A673 (cell line): Measurements from ENCODE around the gene SMARCD3.

Source experiments
- EZH2 ChIP-seq: fragments of 200-600 bp; sonication (generic); IDR thresholded peaks from 2 replicates; pipeline ENCODE4 v1.6.1; 2017; ENCODE audit warnings: borderline replicate concordance, low read depth, mild to moderate bottlenecking, mixed read lengths, antibody characterized with exemption, low read length; ENCODE audit not compliant: poor library complexity, severe bottlenecking
- TF ChIP-seq, protein P1 (sequence below): fragments of 300-800, 200-600 bp; sonication (generic); conservative IDR thresholded peaks from 2 replicates; pipeline ENCODE4 v1.5.1; 2017; ENCODE audit warnings: low read depth, mild to moderate bottlenecking, antibody characterized with exemption, low read length, moderate library complexity, mixed read lengths

DNA sequence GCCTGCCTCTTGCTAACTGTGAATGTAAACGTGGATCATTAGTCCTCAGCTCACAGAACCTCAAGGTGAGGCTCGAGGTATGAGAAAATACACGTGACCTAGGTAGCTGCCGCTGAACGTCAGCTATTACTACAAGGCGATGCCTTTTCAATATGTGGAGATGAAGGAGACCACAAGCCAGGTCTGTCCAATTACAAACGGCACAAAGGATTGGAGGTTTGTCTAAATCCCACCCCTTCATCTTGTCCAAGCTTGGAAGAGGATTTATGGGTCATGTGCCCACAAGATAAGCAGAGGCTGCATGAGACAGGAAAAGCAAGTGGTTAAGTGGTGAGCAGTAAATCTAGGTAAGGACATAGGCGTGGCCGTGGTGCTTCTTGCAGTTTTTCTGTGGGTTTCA is 41.6 kb downstream of the SMARCD3 start:
- TF ChIP-seq, protein P1, sequence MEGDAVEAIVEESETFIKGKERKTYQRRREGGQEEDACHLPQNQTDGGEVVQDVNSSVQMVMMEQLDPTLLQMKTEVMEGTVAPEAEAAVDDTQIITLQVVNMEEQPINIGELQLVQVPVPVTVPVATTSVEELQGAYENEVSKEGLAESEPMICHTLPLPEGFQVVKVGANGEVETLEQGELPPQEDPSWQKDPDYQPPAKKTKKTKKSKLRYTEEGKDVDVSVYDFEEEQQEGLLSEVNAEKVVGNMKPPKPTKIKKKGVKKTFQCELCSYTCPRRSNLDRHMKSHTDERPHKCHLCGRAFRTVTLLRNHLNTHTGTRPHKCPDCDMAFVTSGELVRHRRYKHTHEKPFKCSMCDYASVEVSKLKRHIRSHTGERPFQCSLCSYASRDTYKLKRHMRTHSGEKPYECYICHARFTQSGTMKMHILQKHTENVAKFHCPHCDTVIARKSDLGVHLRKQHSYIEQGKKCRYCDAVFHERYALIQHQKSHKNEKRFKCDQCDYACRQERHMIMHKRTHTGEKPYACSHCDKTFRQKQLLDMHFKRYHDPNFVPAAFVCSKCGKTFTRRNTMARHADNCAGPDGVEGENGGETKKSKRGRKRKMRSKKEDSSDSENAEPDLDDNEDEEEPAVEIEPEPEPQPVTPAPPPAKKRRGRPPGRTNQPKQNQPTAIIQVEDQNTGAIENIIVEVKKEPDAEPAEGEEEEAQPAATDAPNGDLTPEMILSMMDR, result no peak
- no peak for TF ChIP-seq EZH2
